Stimulated activated naive CD4-positive, alpha-beta T cell treated with Interleukin-2 at 50 U/mL for 16 hours (primary cell): Measurements from ENCODE around the gene PATE4.

Experiments
- DNase-seq: peaks from one replicate; lab custom pipeline; 2025; lab: John Stamatoyannopoulos, UW

PATE4 gene

GRCh38 chr11:125887373-125888324 lies 54.5 kb downstream of the PATE4 start, which contains the start of gene HYLS1:
HYLS1 (plus strand) TSS chr11:125887668; CDS start chr11:125899369, 11,701 bp downstream.
- peak; percentile 94 for DNase-seq
